ENCODE measurements around the gene ACE.

Gene ACE

DNA sequence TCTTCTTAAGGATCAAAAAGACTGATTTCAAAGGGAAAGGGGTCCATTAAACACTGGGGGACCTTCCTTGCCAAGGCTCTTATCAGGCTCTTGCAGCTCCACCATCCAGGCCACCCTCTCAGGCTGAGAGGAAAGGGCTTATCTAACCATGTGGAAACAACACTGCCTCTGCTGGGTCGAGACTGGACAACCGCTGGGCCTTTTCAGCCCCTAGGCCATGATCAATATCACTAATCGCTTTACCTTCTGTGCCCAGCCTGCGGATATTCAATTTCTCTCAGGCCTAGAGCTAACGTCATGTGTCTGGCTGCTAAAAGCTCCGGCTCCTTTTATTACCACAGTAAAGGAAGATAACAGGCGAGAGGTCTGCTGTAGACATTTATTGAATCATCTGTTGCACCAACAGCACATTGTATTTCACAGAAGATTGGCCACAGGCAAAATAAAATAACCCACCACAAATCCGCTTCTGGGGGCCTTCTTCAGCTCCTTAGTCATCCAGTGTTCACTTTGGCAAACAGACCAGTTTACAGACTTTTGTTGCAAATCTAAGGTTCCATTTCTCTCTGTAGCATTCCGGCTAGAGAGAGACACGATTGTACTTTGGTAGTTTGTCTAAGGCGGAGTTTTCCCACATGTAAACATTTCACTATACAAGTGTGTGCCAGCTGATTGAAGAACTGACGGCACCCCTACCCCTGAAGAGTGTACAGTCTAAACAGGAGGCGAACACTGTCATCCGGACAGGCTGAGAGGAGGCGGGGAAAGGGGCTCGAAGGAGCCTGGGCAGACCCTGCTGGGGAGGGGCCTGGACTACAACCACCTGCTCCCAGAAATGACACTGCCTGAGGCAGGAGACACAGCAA lies 44.7 kb upstream of the ACE start:
- Histone ChIP-seq H2AFZ (ENCODE audit: low read depth) (no peak overlapping the region), H4K20me1 (ENCODE audit: insufficient read depth) (no peaks in the 10 kb centered on the region), H3K79me2 (ENCODE audit: insufficient read depth, low read depth) (no peaks in the 10 kb centered on the region), H3K9ac (no peak overlapping the region), H3K27me3 (ENCODE audit: insufficient read depth, low read depth) (no peaks in the 10 kb centered on the region), H3K4me1 (ENCODE audit: low read depth, poor library complexity, severe bottlenecking) (no peaks in the 10 kb centered on the region), H3K4me3 (IDR thresholded peaks at IDR 0.05; ENCODE audit: insufficient read depth, low read depth, low read length) (no peak overlapping the region), H3K27ac (no peak overlapping the region), H3K36me3 (ENCODE audit: insufficient read depth) (no peaks in the 10 kb centered on the region), H3K4me2 (no peak overlapping the region)
- TF ChIP-seq, protein P1, sequence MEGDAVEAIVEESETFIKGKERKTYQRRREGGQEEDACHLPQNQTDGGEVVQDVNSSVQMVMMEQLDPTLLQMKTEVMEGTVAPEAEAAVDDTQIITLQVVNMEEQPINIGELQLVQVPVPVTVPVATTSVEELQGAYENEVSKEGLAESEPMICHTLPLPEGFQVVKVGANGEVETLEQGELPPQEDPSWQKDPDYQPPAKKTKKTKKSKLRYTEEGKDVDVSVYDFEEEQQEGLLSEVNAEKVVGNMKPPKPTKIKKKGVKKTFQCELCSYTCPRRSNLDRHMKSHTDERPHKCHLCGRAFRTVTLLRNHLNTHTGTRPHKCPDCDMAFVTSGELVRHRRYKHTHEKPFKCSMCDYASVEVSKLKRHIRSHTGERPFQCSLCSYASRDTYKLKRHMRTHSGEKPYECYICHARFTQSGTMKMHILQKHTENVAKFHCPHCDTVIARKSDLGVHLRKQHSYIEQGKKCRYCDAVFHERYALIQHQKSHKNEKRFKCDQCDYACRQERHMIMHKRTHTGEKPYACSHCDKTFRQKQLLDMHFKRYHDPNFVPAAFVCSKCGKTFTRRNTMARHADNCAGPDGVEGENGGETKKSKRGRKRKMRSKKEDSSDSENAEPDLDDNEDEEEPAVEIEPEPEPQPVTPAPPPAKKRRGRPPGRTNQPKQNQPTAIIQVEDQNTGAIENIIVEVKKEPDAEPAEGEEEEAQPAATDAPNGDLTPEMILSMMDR (conservative IDR thresholded peaks at IDR 0.05; ENCODE audit: low read depth, low read length): no peak

- Histone ChIP-seq H4K20me1 (ENCODE audit: insufficient read depth) (no peaks in the 10 kb centered on the region), H3K27me3 (ENCODE audit: insufficient read depth, low read depth) (no peaks in the 10 kb centered on the region), H3K36me3 (ENCODE audit: insufficient read depth) (no peaks in the 10 kb centered on the region), H2AFZ (ENCODE audit: low read depth) (no peak overlapping the region), H3K27ac (no peak overlapping the region), H3K4me3 (IDR thresholded peaks at IDR 0.05; ENCODE audit: insufficient read depth, low read depth, low read length) (no peak overlapping the region), H3K79me2 (ENCODE audit: insufficient read depth, low read depth) (no peaks in the 10 kb centered on the region), H3K4me2 (no peak overlapping the region), H3K4me1 (ENCODE audit: low read depth, poor library complexity, severe bottlenecking) (no peaks in the 10 kb centered on the region), H3K9ac (no peak overlapping the region)
- TF ChIP-seq, protein P1 (conservative IDR thresholded peaks at IDR 0.05; ENCODE audit: low read depth, low read length): no peak
These were observed 42.9 kb upstream of the ACE start for GRCh38 chr17:63433746-63434591.

DNA sequence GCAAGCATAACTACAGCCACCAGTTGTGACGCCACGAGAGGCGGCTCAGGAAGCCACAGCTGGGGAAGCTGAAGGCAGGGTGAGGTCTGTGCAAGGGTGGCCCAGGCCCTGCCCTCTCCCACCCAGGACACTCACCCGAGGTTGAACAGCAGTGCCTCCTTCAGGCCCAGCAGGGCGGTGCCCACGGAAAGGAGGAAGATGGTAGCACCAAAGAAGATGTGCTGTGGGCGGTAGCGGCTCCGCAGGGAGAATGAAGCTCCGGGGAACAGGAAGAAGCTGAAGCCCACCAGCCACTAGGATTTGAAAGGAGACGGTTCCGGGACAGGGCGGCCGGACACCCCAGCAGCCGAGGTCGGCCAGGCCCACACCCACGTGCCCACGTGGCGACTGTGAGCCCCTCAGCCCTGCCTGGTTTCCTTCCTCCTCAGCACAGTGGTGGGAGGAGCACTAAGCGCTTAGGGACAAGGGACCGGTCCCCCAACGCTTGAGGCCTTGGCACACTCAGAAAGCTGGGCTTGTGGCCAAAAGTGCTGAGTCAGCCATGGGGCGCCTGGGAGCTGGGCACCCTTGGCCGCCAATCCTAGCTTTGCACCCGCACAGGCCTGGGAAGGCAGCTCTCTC lies 41.8 kb upstream of the ACE start:
- Histone ChIP-seq H3K9ac (no peak overlapping the region), H4K20me1 (ENCODE audit: insufficient read depth) (no peaks in the 10 kb centered on the region), H3K27me3 (ENCODE audit: insufficient read depth, low read depth) (no peaks in the 10 kb centered on the region), H3K79me2 (ENCODE audit: insufficient read depth, low read depth) (no peaks in the 10 kb centered on the region), H2AFZ (ENCODE audit: low read depth) (no peak overlapping the region), H3K4me1 (ENCODE audit: low read depth, poor library complexity, severe bottlenecking) (peaks cover 9% of the 10 kb centered on the region), H3K4me2 (no peak overlapping the region), H3K4me3 (IDR thresholded peaks at IDR 0.05; ENCODE audit: insufficient read depth, low read depth, low read length) (no peak overlapping the region), H3K27ac (no peak overlapping the region), H3K36me3 (ENCODE audit: insufficient read depth) (no peaks in the 10 kb centered on the region)
- TF ChIP-seq, protein P1 (conservative IDR thresholded peaks at IDR 0.05; ENCODE audit: low read depth, low read length): peak; percentile 26; the same call in 1 of the 2 replicates

DNA sequence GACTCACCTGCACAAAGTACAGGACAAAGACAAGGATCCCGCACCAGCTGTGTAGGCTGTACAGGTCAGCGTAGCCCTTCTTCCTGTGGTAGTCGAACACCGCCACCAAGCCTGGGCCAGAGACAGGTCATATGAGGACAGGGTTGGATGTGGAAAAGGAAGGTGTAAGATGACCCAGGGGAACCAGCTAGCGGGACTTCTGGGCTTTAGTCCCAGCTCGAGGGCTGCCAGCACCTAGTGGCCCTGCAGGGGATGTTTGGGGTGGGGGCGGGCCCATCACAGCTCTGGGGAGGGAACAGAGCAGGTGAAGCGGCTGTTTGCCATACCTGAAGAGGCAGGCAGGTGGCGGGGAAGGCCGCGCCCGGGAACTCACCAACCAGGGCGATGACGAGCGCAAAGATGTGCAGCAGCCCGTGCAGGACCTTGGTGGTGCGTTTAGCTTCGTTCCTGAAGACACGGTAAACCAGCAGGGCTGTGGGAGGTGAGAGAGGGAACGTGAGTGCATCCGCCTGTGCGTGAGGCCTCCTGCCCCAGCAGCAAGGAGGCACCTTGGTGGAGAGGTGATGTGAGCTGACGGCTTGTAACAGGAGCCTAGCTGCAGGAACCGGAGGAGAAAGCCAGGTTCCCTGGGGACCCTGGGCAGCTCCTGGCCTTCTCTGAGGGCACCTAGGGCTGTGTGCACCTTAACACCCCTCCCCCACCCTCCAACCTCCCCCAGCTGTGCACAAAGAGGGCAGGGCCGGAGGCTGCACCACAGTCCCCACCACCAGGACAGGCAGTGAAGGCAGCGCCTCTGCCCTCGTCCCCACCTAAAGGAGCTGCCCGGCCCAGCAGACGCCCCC lies 41.0 kb upstream of the ACE start:
- H3K27me3 ChIP-seq (ENCODE audit: insufficient read depth, low read depth): no peaks in the 10 kb centered on the region
- no peak overlapping the region for H3K9ac ChIP-seq
- no peak overlapping the region for H2AFZ ChIP-seq (ENCODE audit: low read depth)
- no peak overlapping the region for H3K4me2 ChIP-seq
- H3K4me1 ChIP-seq (ENCODE audit: low read depth, poor library complexity, severe bottlenecking): peaks cover 10% of the 10 kb centered on the region
- H3K79me2 ChIP-seq (ENCODE audit: insufficient read depth, low read depth): no peaks in the 10 kb centered on the region
- no peak overlapping the region for H3K4me3 ChIP-seq (IDR thresholded peaks at IDR 0.05; ENCODE audit: insufficient read depth, low read depth, low read length)
- H3K36me3 ChIP-seq (ENCODE audit: insufficient read depth): no peaks in the 10 kb centered on the region
- H4K20me1 ChIP-seq (ENCODE audit: insufficient read depth): no peaks in the 10 kb centered on the region
- H3K27ac ChIP-seq: no peak overlapping the region
- TF ChIP-seq, protein P1 (conservative IDR thresholded peaks at IDR 0.05; ENCODE audit: low read depth, low read length): no peak

Data from KMS-11 (cell line).